AG09309 (cell line): ENCODE measurements around the gene RCBTB1.

Experiments
- DNase-seq: peaks from one replicate; pipeline ENCODE4 v3.0.0-alpha.2; 2010; ENCODE audit warnings: low read depth
- H3K4me3 ChIP-seq: 2 replicates; pipeline ENCODE4 v1.5.1; 2011; ENCODE audit warnings: mild to moderate bottlenecking, low read depth, low read length, moderate library complexity; ENCODE audit not compliant: control insufficient read depth
- CTCF ChIP-seq: IDR thresholded peaks from 2 replicates; pipeline ENCODE4 v1.5.1; 2011; ENCODE audit warnings: mild to moderate bottlenecking, low read depth, low read length, inconsistent platforms; ENCODE audit not compliant: insufficient read depth, control insufficient read depth; ENCODE audit errors: missing control alignments

RCBTB1 gene

GRCh38 chr13:49554387-49554786 lies 31.0 kb downstream of the RCBTB1 start:
- no peak for DNase-seq
- TF ChIP-seq CTCF = no peak
- H3K4me3 ChIP-seq = no peak overlapping the region

- no peak for TF ChIP-seq CTCF
- H3K4me3 ChIP-seq = no peak overlapping the region
- no peak for DNase-seq
These were observed 31.5 kb downstream of the RCBTB1 start for GRCh38 chr13:49553888-49554287.

GRCh38 chr13:49550942-49551644 lies 34.3 kb downstream of the RCBTB1 start:
- TF ChIP-seq CTCF = no peak
- no peak overlapping the region for H3K4me3 ChIP-seq
- no peak for DNase-seq

- peak; percentile 27 for TF ChIP-seq CTCF
- H3K4me3 ChIP-seq = no peak overlapping the region
- no peak for DNase-seq
These were observed 36.1 kb downstream of the RCBTB1 start for GRCh38 chr13:49549289-49549688.

- TF ChIP-seq CTCF = no peak
- DNase-seq = no peak
These were observed 38.8 kb downstream of the RCBTB1 start for GRCh38 chr13:49546561-49546960.

GRCh38 chr13:49545661-49546060 lies 39.7 kb downstream of the RCBTB1 start:
- no peak for TF ChIP-seq CTCF
- no peak for DNase-seq
- no peak overlapping the region for H3K4me3 ChIP-seq

More at GRCh38 chr13:49546561-49546960, 38.8 kb downstream of the RCBTB1 start:
- no peak overlapping the region for H3K4me3 ChIP-seq
